ENCODE data around the gene SNTG2.

The SNTG2 gene

GRCh38 chr2:1147873-1148612, 197.4 kb downstream of the SNTG2 start:
- DNase-seq (ENCODE audit: low read depth, low spot score): no peak
- Histone ChIP-seq H3K36me3 (ENCODE audit: insufficient read depth, low read length) (no peaks in the 10 kb centered on the region), H3K27ac (no peak overlapping the region), H3K4me3 (no peak overlapping the region), H3K9ac (ENCODE audit: insufficient read length) (no peak overlapping the region), H3K9me3 (ENCODE audit: low read depth, low read length) (no peaks in the 10 kb centered on the region)
- TF ChIP-seq EZH2 (IDR thresholded peaks at IDR 0.05): no peak
- no peak for TF ChIP-seq FOXP2 (optimal IDR thresholded peaks at IDR 0.05; ENCODE audit: control extremely low read depth, extremely low read length, insufficient read depth)
- no peak for TF ChIP-seq POLR2AphosphoS5 (IDR thresholded peaks at IDR 0.05; ENCODE audit: borderline replicate concordance, low read depth, low read length)

- Histone ChIP-seq H3K9ac (ENCODE audit: insufficient read length) (no peak overlapping the region), H3K27ac (no peak overlapping the region), H3K36me3 (ENCODE audit: insufficient read depth, low read length) (no peaks in the 10 kb centered on the region), H3K4me3 (no peak overlapping the region), H3K9me3 (ENCODE audit: low read depth, low read length) (no peaks in the 10 kb centered on the region)
- TF ChIP-seq EZH2 (IDR thresholded peaks at IDR 0.05): no peak
- no peak for DNase-seq (ENCODE audit: low read depth, low spot score)
Observed at GRCh38 chr2:1150724-1151511, 200.3 kb downstream of the SNTG2 start.

GRCh38 chr2:1152375-1152774, 201.7 kb downstream of the SNTG2 start:
- no peak overlapping the region for H3K9ac ChIP-seq (ENCODE audit: insufficient read length)

GRCh38 chr2:1153920-1154319, 203.3 kb downstream of the SNTG2 start:
- Histone ChIP-seq H3K9me3 (ENCODE audit: low read depth, low read length) (no peaks in the 10 kb centered on the region), H3K36me3 (ENCODE audit: insufficient read depth, low read length) (no peaks in the 10 kb centered on the region), H3K4me3 (no peak overlapping the region), H3K27ac (no peak overlapping the region), H3K9ac (ENCODE audit: insufficient read length) (no peak overlapping the region)
- DNase-seq (ENCODE audit: low read depth, low spot score): no peak
- TF ChIP-seq EZH2 (IDR thresholded peaks at IDR 0.05): no peak
- no peak for TF ChIP-seq POLR2AphosphoS5 (IDR thresholded peaks at IDR 0.05; ENCODE audit: borderline replicate concordance, low read depth, low read length)

More at GRCh38 chr2:1152375-1152774, 201.7 kb downstream of the SNTG2 start:
- H3K9me3 ChIP-seq (ENCODE audit: low read depth, low read length): no peaks in the 10 kb centered on the region
- TF ChIP-seq EZH2 (IDR thresholded peaks at IDR 0.05): no peak
- TF ChIP-seq FOXP2 (optimal IDR thresholded peaks at IDR 0.05; ENCODE audit: control extremely low read depth, extremely low read length, insufficient read depth): no peak
- no peak for TF ChIP-seq POLR2AphosphoS5 (IDR thresholded peaks at IDR 0.05; ENCODE audit: borderline replicate concordance, low read depth, low read length)
- no peak for DNase-seq (ENCODE audit: low read depth, low spot score)
- H3K4me3 ChIP-seq: no peak overlapping the region
- no peaks in the 10 kb centered on the region for H3K36me3 ChIP-seq (ENCODE audit: insufficient read depth, low read length)
- H3K27ac ChIP-seq: no peak overlapping the region

- no peak overlapping the region for H3K4me3 ChIP-seq
- DNase-seq (ENCODE audit: low read depth, low spot score): no peak
- H3K27ac ChIP-seq: no peak overlapping the region
- no peak overlapping the region for H3K9ac ChIP-seq (ENCODE audit: insufficient read length)
- H3K9me3 ChIP-seq (ENCODE audit: low read depth, low read length): no peaks in the 10 kb centered on the region
- no peak for TF ChIP-seq EZH2 (IDR thresholded peaks at IDR 0.05)
- TF ChIP-seq POLR2AphosphoS5 (IDR thresholded peaks at IDR 0.05; ENCODE audit: borderline replicate concordance, low read depth, low read length): no peak
- TF ChIP-seq FOXP2 (optimal IDR thresholded peaks at IDR 0.05; ENCODE audit: control extremely low read depth, extremely low read length, insufficient read depth): no peak
- no peaks in the 10 kb centered on the region for H3K36me3 ChIP-seq (ENCODE audit: insufficient read depth, low read length)
Observed at GRCh38 chr2:1154710-1155594, 204.3 kb downstream of the SNTG2 start.

- Histone ChIP-seq H3K27ac (no peak overlapping the region), H3K36me3 (ENCODE audit: insufficient read depth, low read length) (no peaks in the 10 kb centered on the region), H3K9me3 (ENCODE audit: low read depth, low read length) (no peaks in the 10 kb centered on the region), H3K9ac (ENCODE audit: insufficient read length) (no peak overlapping the region), H3K4me3 (no peak overlapping the region)
- DNase-seq (ENCODE audit: low read depth, low spot score): no peak
- TF ChIP-seq EZH2 (IDR thresholded peaks at IDR 0.05): no peak
- TF ChIP-seq POLR2AphosphoS5 (IDR thresholded peaks at IDR 0.05; ENCODE audit: borderline replicate concordance, low read depth, low read length): no peak
- no peak for TF ChIP-seq FOXP2 (optimal IDR thresholded peaks at IDR 0.05; ENCODE audit: control extremely low read depth, extremely low read length, insufficient read depth)
Observed at GRCh38 chr2:1156059-1156458, 205.4 kb downstream of the SNTG2 start.

- no peak overlapping the region for H3K27ac ChIP-seq
- no peaks in the 10 kb centered on the region for H3K9me3 ChIP-seq (ENCODE audit: low read depth, low read length)
- H3K9ac ChIP-seq (ENCODE audit: insufficient read length): no peak overlapping the region
- TF ChIP-seq FOXP2 (optimal IDR thresholded peaks at IDR 0.05; ENCODE audit: control extremely low read depth, extremely low read length, insufficient read depth): no peak
- no peak for TF ChIP-seq EZH2 (IDR thresholded peaks at IDR 0.05)
- TF ChIP-seq POLR2AphosphoS5 (IDR thresholded peaks at IDR 0.05; ENCODE audit: borderline replicate concordance, low read depth, low read length): no peak
- no peaks in the 10 kb centered on the region for H3K36me3 ChIP-seq (ENCODE audit: insufficient read depth, low read length)
- DNase-seq (ENCODE audit: low read depth, low spot score): no peak
- H3K4me3 ChIP-seq: no peak overlapping the region
Observed at GRCh38 chr2:1156531-1156930, 205.9 kb downstream of the SNTG2 start.

GRCh38 chr2:1157107-1157506, 206.5 kb downstream of the SNTG2 start:
- TF ChIP-seq FOXP2 (optimal IDR thresholded peaks at IDR 0.05; ENCODE audit: control extremely low read depth, extremely low read length, insufficient read depth) (no peak), EZH2 (IDR thresholded peaks at IDR 0.05) (no peak), POLR2AphosphoS5 (IDR thresholded peaks at IDR 0.05; ENCODE audit: borderline replicate concordance, low read depth, low read length) (no peak)
- no peak overlapping the region for H3K9ac ChIP-seq (ENCODE audit: insufficient read length)
- no peaks in the 10 kb centered on the region for H3K36me3 ChIP-seq (ENCODE audit: insufficient read depth, low read length)
- no peak for DNase-seq (ENCODE audit: low read depth, low spot score)
- H3K9me3 ChIP-seq (ENCODE audit: low read depth, low read length): no peaks in the 10 kb centered on the region
- H3K27ac ChIP-seq: no peak overlapping the region
- no peak overlapping the region for H3K4me3 ChIP-seq
